Neural cell (in vitro differentiated cells): ENCODE measurements around the gene GPR35.

Source experiments
- EP300 ChIP-seq: fragments of 450-650 bp; conservative IDR thresholded peaks from 2 replicates; pipeline ENCODE4 v1.6.1; 2014; ENCODE audit warnings: antibody characterized with exemption, mild to moderate bottlenecking, moderate library complexity; ENCODE audit not compliant: poor library complexity, severe bottlenecking
- EZH2 ChIP-seq: fragments of 200-600, 300-800 bp; shearing (Covaris generic), sonication (generic); IDR thresholded peaks from 2 replicates; pipeline ENCODE4 v1.6.1; 2014; ENCODE audit warnings: antibody characterized with exemption, low read length, borderline replicate concordance, mild to moderate bottlenecking; ENCODE audit not compliant: insufficient read depth, poor library complexity, severe bottlenecking
- RAD21 ChIP-seq: fragments of 450-650 bp; conservative IDR thresholded peaks from 2 replicates; pipeline ENCODE4 v1.6.1; 2014; ENCODE audit warnings: antibody characterized with exemption, mild to moderate bottlenecking, moderate library complexity
- SMC3 ChIP-seq: fragments of 450-650 bp; conservative IDR thresholded peaks from 2 replicates; pipeline ENCODE4 v1.6.1; 2014; ENCODE audit warnings: antibody characterized with exemption, mild to moderate bottlenecking, moderate library complexity; ENCODE audit not compliant: poor library complexity
- TAF1 ChIP-seq: IDR thresholded peaks from 2 replicates; pipeline ENCODE4 v1.6.1; 2012; ENCODE audit warnings: low read depth
- TF ChIP-seq, protein P1 (sequence below): fragments of 450-650 bp; IDR thresholded peaks from 2 replicates; pipeline ENCODE4 v1.5.1; 2014; ENCODE audit warnings: antibody characterized with exemption, mild to moderate bottlenecking, moderate library complexity; ENCODE audit not compliant: poor library complexity, severe bottlenecking
- TF ChIP-seq, protein P2 (sequence below): IDR thresholded peaks from 2 replicates; pipeline ENCODE4 v1.6.1; 2012; ENCODE audit warnings: borderline replicate concordance

DNA sequence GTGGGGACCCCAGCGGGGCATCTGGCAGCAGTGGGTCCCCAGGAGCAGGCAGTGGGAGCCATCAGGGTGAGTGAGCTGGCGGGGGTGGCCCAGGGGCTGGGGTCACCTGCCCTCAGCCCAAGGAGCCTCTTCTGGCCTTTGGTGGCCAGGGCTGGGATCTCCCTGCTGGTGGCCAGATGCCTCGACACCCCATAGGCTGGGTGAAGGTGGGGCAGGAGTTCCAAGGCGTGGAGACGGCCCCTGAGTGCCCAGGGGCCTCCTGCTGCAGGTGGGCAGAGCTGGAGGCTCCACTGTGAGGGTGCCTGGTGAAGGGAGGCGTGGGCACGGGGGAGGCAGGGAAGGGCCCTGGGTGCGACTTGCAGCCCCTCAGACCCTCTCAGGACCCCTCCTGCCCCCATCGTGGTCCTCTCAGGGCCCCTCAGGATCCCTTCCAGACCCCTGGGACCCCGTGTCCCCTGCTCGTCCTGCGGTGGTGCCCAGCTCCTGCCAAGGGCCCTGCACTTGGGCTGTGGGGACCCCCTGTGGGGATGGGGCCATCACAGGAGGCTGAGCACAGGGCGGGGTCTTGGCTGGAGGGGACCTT is 5.0 kb upstream of the GPR35 start:
- TF ChIP-seq SMC3 (no peak), EP300 (no peak), EZH2 (no peak), TAF1 (no peak), RAD21 (no peak)
- TF ChIP-seq, protein P1, sequence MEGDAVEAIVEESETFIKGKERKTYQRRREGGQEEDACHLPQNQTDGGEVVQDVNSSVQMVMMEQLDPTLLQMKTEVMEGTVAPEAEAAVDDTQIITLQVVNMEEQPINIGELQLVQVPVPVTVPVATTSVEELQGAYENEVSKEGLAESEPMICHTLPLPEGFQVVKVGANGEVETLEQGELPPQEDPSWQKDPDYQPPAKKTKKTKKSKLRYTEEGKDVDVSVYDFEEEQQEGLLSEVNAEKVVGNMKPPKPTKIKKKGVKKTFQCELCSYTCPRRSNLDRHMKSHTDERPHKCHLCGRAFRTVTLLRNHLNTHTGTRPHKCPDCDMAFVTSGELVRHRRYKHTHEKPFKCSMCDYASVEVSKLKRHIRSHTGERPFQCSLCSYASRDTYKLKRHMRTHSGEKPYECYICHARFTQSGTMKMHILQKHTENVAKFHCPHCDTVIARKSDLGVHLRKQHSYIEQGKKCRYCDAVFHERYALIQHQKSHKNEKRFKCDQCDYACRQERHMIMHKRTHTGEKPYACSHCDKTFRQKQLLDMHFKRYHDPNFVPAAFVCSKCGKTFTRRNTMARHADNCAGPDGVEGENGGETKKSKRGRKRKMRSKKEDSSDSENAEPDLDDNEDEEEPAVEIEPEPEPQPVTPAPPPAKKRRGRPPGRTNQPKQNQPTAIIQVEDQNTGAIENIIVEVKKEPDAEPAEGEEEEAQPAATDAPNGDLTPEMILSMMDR = no peak
- TF ChIP-seq, protein P2, sequence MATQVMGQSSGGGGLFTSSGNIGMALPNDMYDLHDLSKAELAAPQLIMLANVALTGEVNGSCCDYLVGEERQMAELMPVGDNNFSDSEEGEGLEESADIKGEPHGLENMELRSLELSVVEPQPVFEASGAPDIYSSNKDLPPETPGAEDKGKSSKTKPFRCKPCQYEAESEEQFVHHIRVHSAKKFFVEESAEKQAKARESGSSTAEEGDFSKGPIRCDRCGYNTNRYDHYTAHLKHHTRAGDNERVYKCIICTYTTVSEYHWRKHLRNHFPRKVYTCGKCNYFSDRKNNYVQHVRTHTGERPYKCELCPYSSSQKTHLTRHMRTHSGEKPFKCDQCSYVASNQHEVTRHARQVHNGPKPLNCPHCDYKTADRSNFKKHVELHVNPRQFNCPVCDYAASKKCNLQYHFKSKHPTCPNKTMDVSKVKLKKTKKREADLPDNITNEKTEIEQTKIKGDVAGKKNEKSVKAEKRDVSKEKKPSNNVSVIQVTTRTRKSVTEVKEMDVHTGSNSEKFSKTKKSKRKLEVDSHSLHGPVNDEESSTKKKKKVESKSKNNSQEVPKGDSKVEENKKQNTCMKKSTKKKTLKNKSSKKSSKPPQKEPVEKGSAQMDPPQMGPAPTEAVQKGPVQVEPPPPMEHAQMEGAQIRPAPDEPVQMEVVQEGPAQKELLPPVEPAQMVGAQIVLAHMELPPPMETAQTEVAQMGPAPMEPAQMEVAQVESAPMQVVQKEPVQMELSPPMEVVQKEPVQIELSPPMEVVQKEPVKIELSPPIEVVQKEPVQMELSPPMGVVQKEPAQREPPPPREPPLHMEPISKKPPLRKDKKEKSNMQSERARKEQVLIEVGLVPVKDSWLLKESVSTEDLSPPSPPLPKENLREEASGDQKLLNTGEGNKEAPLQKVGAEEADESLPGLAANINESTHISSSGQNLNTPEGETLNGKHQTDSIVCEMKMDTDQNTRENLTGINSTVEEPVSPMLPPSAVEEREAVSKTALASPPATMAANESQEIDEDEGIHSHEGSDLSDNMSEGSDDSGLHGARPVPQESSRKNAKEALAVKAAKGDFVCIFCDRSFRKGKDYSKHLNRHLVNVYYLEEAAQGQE = no peak
